Body of pancreas (tissue), 4 donors: ENCODE results near the gene FGF12. TPM values are rescaled to one million over a fixed set of nuclear protein-coding genes. Genes with fewer than 3 reads are reported as not detected.
A peak's percentile ranks its signal among the peaks of the same experiment; 100 is the strongest.

ENCODE experiments used
- ATAC-seq: fragments of 150-250 bp; one replicate; pipeline ENCODE4 v1.9.1; 2016
- DNase-seq, 4 donors: peaks; one replicate each; pipeline ENCODE4 v3.0.0-alpha.2; 2019
- H3K27ac ChIP-seq, 4 donors: fragments of 200-600 bp; sonication (generic); 1 replicate in 3 of 4; 2 replicates in 1 of 4; pipeline versions ENCODE4 v1.5.1 to v1.6.1; 2016 to 2019; ENCODE audit warnings: mild to moderate bottlenecking in 1 of 4, mixed read lengths in 1 of 4, moderate library complexity in 1 of 4
- H3K27me3 ChIP-seq, 2 donors: fragments of 200-600 bp; sonication (generic); one replicate each; pipeline ENCODE4 v1.6.0; 2016; ENCODE audit warnings: mild to moderate bottlenecking in 1 of 2
- H3K36me3 ChIP-seq, 2 donors: fragments of 200-600 bp; sonication (generic); replicated peaks in 1 of 2; 2 replicates each; pipeline ENCODE4 v1.5.1; 2016; ENCODE audit warnings: low read depth in 2 of 2; ENCODE audit not compliant: insufficient read depth in 1 of 2
- H3K4me1 ChIP-seq: fragments of 200-600 bp; sonication (generic); one replicate; pipeline ENCODE4 v1.6.0; 2016
- H3K4me3 ChIP-seq, 2 donors: fragments of 200-600 bp; sonication (generic); 1 replicate in 1 of 2; 2 replicates in 1 of 2; pipeline ENCODE4 v1.5.1; 2016 to 2019
- H3K9me3 ChIP-seq, 3 donors: fragments of 200-600 bp; sonication (generic); 1 replicate in 2 of 3; 2 replicates in 1 of 3; pipeline ENCODE4 v1.5.1; 2016
- POLR2A ChIP-seq, 3 donors: fragments of 450-650 bp; IDR thresholded peaks; one replicate each; pipeline ENCODE4 v1.6.1; 2016; ENCODE audit warnings: antibody characterized with exemption in 3 of 3, mild to moderate bottlenecking in 2 of 3
- WGBS, 2 donors: methylation state at CpG; one replicate each; pipeline ENCODE4 v1.1.5; 2017; 5-methylcytosine and 5-hydroxymethylcytosine counted together
- intact Hi-C: fragments of 100-400 bp; cut with DNase I; formaldehyde crosslinking; loops from one replicate; pipeline ENCODE4 v1.15.1; 2023
- total RNA-seq, 2 donors: library from RNA; depleted of rRNA; stranded (reverse); fragments of >200 nt; gene quantifications; one replicate each; pipeline ENCODE4 v1.1.0, GENCODE V29; 2016
- TF ChIP-seq, protein P1 (sequence below), 7 experiments: fragments of 450-650 bp in 4 of 7; fragments of 200-600 bp in 3 of 7; sonication (generic) in 3 of 7; IDR thresholded peaks; one replicate each; pipeline ENCODE4 v1.5.1; 2016 to 2019; ENCODE audit warnings: antibody characterized with exemption in 7 of 7

Gene FGF12
- total RNA-seq, 2 donors from 2014 or later = 0.99 to 2.3 TPM

DNA sequence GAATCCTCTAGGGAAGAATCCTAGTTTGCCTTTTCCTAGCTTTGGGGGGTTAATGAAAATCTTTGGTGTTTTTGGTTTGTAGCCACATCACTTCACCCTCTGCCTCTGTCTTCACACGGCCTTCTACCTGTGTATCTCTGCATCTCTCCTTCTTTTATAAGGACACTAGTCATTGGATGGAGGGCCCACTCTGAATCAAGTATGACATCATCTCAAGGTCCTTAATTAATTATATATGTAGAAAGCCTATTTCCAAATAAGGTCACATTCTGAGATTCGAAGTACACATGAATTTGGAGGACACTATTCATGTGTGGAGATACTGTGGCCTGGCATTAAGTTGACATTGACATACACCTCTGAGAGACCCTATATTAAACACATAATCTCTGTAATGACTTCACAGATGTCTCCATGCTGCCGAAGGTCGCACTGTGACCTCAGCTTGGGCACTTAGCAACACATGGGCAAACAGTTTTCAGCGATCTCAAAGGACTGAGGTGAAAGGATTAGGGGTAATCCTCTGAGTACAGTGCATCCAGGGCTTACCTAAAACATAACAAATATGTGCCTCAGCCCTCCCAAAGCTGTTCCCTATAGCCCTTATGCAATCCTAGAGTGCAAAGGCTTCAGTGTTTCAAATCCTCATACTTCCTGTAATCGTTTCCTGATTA is 446.0 kb downstream of the FGF12 start:
- intact Hi-C loops = no loop called here
- H3K4me3 ChIP-seq = no peak overlapping the region
- H3K27ac ChIP-seq = no peak overlapping the region
- DNase-seq (no peak), ATAC-seq (no peak)
- TF ChIP-seq POLR2A (IDR thresholded peaks at IDR 0.05) = no peak
- TF ChIP-seq, protein P1, sequence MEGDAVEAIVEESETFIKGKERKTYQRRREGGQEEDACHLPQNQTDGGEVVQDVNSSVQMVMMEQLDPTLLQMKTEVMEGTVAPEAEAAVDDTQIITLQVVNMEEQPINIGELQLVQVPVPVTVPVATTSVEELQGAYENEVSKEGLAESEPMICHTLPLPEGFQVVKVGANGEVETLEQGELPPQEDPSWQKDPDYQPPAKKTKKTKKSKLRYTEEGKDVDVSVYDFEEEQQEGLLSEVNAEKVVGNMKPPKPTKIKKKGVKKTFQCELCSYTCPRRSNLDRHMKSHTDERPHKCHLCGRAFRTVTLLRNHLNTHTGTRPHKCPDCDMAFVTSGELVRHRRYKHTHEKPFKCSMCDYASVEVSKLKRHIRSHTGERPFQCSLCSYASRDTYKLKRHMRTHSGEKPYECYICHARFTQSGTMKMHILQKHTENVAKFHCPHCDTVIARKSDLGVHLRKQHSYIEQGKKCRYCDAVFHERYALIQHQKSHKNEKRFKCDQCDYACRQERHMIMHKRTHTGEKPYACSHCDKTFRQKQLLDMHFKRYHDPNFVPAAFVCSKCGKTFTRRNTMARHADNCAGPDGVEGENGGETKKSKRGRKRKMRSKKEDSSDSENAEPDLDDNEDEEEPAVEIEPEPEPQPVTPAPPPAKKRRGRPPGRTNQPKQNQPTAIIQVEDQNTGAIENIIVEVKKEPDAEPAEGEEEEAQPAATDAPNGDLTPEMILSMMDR (IDR thresholded peaks at IDR 0.05) = no peak
- no peaks in the 10 kb centered on the region for H3K9me3 ChIP-seq
- WGBS, 2 donors = 68 to 84% methylated on average over 6 of the region's 6 CpGs
- peaks cover 20% of the 10 kb centered on the region for H3K4me1 ChIP-seq
- H3K27me3 ChIP-seq = no peaks in the 10 kb centered on the region
- H3K36me3 ChIP-seq = no peaks in the 10 kb centered on the region

GRCh38 chr3:192279664-192280063 is 447.7 kb downstream of the FGF12 start:
- intact Hi-C loops = no loop called here
- Histone ChIP-seq H3K27ac (no peak overlapping the region), H3K27me3 (no peaks in the 10 kb centered on the region), H3K9me3 (no peaks in the 10 kb centered on the region), H3K4me3 (no peak overlapping the region), H3K4me1 (peaks cover 9% of the 10 kb centered on the region), H3K36me3 (no peaks in the 10 kb centered on the region)
- WGBS, 2 donors = 82 to 89% methylated on average over 1 of the region's 1 CpG
- TF ChIP-seq, protein P1 (IDR thresholded peaks at IDR 0.05) = no peak
- no peak for TF ChIP-seq POLR2A (IDR thresholded peaks at IDR 0.05)
- no peak for DNase-seq
- ATAC-seq = no peak

GRCh38 chr3:192277477-192277876 is 449.9 kb downstream of the FGF12 start:
- ATAC-seq = no peak
- Histone ChIP-seq H3K4me3 (no peak overlapping the region), H3K9me3 (no peaks in the 10 kb centered on the region), H3K27me3 (no peaks in the 10 kb centered on the region), H3K4me1 (peaks cover 11% of the 10 kb centered on the region), H3K27ac (no peak overlapping the region), H3K36me3 (no peaks in the 10 kb centered on the region)
- TF ChIP-seq POLR2A (IDR thresholded peaks at IDR 0.05) = no peak
- TF ChIP-seq, protein P1 (IDR thresholded peaks at IDR 0.05) = no peak
- no peak for DNase-seq
- intact Hi-C loops = no loop called here
- 95 to 97% methylated on average over 9 of the region's 9 CpGs for WGBS, 2 donors

DNA sequence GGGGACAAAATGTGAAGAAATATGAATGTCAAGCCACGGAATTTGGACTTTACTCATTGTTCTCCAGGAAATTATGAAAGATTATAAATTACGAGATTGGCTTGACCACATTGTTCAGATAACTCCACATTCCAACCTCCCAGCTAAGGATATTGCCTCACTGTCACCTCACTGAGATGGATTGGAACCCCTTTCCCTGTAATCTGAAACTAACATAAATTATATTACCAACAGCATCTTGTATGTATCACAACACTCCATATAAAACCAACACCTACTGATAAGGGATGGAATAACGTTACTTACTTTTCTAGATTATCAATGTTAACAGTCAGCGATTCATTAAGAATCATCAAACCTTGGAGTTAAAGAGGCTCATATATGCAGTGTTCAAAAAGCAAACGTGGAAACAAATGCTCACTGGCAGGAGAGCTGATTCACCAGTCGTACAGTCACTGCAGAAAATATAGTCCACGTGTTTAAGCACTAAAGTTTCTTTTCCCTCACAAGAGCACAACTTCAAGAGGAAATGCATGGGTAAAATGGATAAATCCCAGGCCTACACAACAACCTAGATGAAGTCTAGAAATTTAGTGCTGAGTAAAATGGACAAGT is 451.5 kb downstream of the FGF12 start:
- Histone ChIP-seq H3K36me3 (no peaks in the 10 kb centered on the region), H3K27ac (no peak overlapping the region), H3K4me3 (no peak overlapping the region), H3K27me3 (no peaks in the 10 kb centered on the region), H3K4me1 (peaks cover 11% of the 10 kb centered on the region), H3K9me3 (no peaks in the 10 kb centered on the region)
- WGBS, 2 donors = 50 to 54% methylated on average over 7 of the region's 7 CpGs
- intact Hi-C loops = no loop called here
- ATAC-seq (peak; percentile 47), DNase-seq (no peak)
- TF ChIP-seq, protein P1 (IDR thresholded peaks at IDR 0.05) = no peak
- TF ChIP-seq POLR2A (IDR thresholded peaks at IDR 0.05) = no peak

GRCh38 chr3:192273697-192274010 is 453.7 kb downstream of the FGF12 start:
- TF ChIP-seq, protein P1 (IDR thresholded peaks at IDR 0.05) = no peak
- TF ChIP-seq POLR2A (IDR thresholded peaks at IDR 0.05) = no peak
- H3K27me3 ChIP-seq = no peaks in the 10 kb centered on the region
- intact Hi-C loops = no loop called here
- peak in 3 of 4 donors; percentile 3 to 25 (median 10) for DNase-seq
- no peaks in the 10 kb centered on the region for H3K9me3 ChIP-seq
- H3K36me3 ChIP-seq = no peaks in the 10 kb centered on the region
- H3K27ac ChIP-seq = no peak overlapping the region
- ATAC-seq = no peak
- H3K4me1 ChIP-seq = peaks cover 11% of the 10 kb centered on the region
- WGBS, 2 donors = 38 to 42% methylated on average over 3 of the region's 3 CpGs
- H3K4me3 ChIP-seq = no peak overlapping the region
